ENCODE data around the gene CCDC127. TPM values are rescaled to one million over a fixed set of nuclear protein-coding genes. Genes with fewer than 3 reads are reported as not detected.
"Not testable (repeated sequence)": the region's sequence is repeated elsewhere in the genome, so short reads cannot be mapped to it uniquely, and the experiment has no call there.

Gene CCDC127
- total RNA-seq, 4 donors from 2014 or later = 1.2 to 4.9 (median 4.8) TPM

DNA sequence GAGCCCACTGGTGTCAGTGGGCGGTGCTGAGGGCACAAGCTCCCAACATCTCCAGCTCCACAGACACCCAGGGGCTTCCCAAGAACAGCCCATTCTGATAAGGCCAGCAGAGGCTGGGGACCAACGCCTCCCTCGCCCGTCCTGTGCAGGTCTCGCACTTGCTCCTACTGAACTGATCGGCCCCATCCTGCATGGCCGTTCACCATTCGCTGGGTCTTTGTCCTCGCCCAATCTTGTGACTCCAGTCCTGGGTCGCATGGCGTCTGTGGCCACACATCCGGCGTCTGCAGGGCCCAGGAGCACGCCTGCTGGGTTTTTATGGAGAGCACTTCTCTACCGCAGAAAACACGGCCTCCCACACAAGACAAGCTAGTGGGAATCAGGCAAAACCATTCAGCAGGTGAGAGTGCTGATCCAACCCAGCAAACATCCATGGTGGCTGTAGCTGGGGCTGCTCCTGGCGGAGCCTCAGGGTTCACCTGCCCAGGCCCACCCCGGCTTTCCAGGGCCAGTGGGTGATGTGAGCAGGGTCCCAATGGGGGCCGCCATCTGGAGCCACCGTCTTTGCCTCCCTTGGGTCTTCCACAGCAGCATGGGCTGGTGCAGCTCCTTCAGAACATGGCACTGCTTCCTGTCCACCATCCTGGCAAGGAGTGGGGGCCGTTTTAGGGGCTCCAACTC, 19.3 kb downstream of the CCDC127 start:
- no peak for TF ChIP-seq POLR2A (IDR thresholded peaks at IDR 0.05)
- Histone ChIP-seq H3K27ac (no peak overlapping the region), H3K4me3 (no peak overlapping the region), H3K27me3 (no peaks in the 10 kb centered on the region), H3K9me3 (no peaks in the 10 kb centered on the region), H3K36me3 (no peaks in the 10 kb centered on the region), H3K4me1 (no peaks in the 10 kb centered on the region)
- intact Hi-C loops (cut with DNase I; ENCODE audit: low total_unique reads) (no loop called here), in situ Hi-C loops (cut with MboI; ENCODE audit: low pct_ligation_motif_present in 1 of 4, low pct_unique_long_range_greater_than_20kb in 1 of 4, low sequenced_read_pairs in 3 of 4) (no loop called here)
- no peak for DNase-seq
- 98% methylated on average over 21 of the region's 21 CpGs; no CpG with 5 or more reads in 1 of the 2 donors for WGBS, 2 donors (ENCODE audit: low coverage in 1 of 2)

GRCh38 chr5:197892-198489, 20.0 kb downstream of the CCDC127 start:
- H3K36me3 ChIP-seq = no peaks in the 10 kb centered on the region
- H3K27me3 ChIP-seq = no peaks in the 10 kb centered on the region
- intact Hi-C loops (cut with DNase I; ENCODE audit: low total_unique reads) (no loop called here), in situ Hi-C loops (cut with MboI; ENCODE audit: low pct_ligation_motif_present in 1 of 4, low pct_unique_long_range_greater_than_20kb in 1 of 4, low sequenced_read_pairs in 3 of 4) (no loop called here)
- no peak overlapping the region for H3K4me3 ChIP-seq
- no peaks in the 10 kb centered on the region for H3K4me1 ChIP-seq
- H3K9me3 ChIP-seq = no peaks in the 10 kb centered on the region
- TF ChIP-seq EP300 (IDR thresholded peaks at IDR 0.05; ENCODE audit: low read depth) (no peak), POLR2A (IDR thresholded peaks at IDR 0.05) (no peak), POLR2AphosphoS5 (IDR thresholded peaks at IDR 0.05) (no peak)
- TF ChIP-seq, protein P1, sequence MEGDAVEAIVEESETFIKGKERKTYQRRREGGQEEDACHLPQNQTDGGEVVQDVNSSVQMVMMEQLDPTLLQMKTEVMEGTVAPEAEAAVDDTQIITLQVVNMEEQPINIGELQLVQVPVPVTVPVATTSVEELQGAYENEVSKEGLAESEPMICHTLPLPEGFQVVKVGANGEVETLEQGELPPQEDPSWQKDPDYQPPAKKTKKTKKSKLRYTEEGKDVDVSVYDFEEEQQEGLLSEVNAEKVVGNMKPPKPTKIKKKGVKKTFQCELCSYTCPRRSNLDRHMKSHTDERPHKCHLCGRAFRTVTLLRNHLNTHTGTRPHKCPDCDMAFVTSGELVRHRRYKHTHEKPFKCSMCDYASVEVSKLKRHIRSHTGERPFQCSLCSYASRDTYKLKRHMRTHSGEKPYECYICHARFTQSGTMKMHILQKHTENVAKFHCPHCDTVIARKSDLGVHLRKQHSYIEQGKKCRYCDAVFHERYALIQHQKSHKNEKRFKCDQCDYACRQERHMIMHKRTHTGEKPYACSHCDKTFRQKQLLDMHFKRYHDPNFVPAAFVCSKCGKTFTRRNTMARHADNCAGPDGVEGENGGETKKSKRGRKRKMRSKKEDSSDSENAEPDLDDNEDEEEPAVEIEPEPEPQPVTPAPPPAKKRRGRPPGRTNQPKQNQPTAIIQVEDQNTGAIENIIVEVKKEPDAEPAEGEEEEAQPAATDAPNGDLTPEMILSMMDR (IDR thresholded peaks at IDR 0.05) = no peak
- no peak for DNase-seq
- WGBS, 2 donors (ENCODE audit: low coverage in 1 of 2) = 88% methylated on average over 11 of the region's 12 CpGs; no CpG with 5 or more reads in 1 of the 2 donors
- no peak overlapping the region for H3K27ac ChIP-seq

- DNase-seq; intact Hi-C loops (cut with DNase I; ENCODE audit: low total_unique reads); H3K36me3 ChIP-seq; in situ Hi-C loops (cut with MboI; ENCODE audit: low pct_ligation_motif_present in 1 of 4, low pct_unique_long_range_greater_than_20kb in 1 of 4, low sequenced_read_pairs in 3 of 4); H3K27me3 ChIP-seq; H3K4me3 ChIP-seq; H3K9me3 ChIP-seq; H3K4me1 ChIP-seq; H3K27ac ChIP-seq: not testable (repeated sequence)
- TF ChIP-seq, protein P1 (IDR thresholded peaks at IDR 0.05) = peak in 1 of 5 experiments; percentile 10
- 44 to 48% methylated on average over 14 to 18 of the region's 18 CpGs for WGBS, 2 donors (ENCODE audit: low coverage in 1 of 2)
Measured at GRCh38 chr5:197031-197430, 20.9 kb downstream of the CCDC127 start.

GRCh38 chr5:196350-196749, 21.6 kb downstream of the CCDC127 start:
- in situ Hi-C loops (cut with MboI; ENCODE audit: low pct_ligation_motif_present in 1 of 4, low pct_unique_long_range_greater_than_20kb in 1 of 4, low sequenced_read_pairs in 3 of 4) = no loop called here
- no peaks in the 10 kb centered on the region for H3K36me3 ChIP-seq
- H3K27me3 ChIP-seq = peaks cover 15% of the 10 kb centered on the region
- intact Hi-C loops (cut with DNase I; ENCODE audit: low total_unique reads) = no loop called here
- H3K9me3 ChIP-seq = no peaks in the 10 kb centered on the region
- WGBS, 2 donors (ENCODE audit: low coverage in 1 of 2) = 82% methylated on average over 4 of the region's 10 CpGs; no CpG with 5 or more reads in 1 of the 2 donors
- DNase-seq = no peak
- TF ChIP-seq POLR2A (IDR thresholded peaks at IDR 0.05) = no peak
- no peak for TF ChIP-seq EP300 (IDR thresholded peaks at IDR 0.05; ENCODE audit: low read depth)
- TF ChIP-seq, protein P1 (IDR thresholded peaks at IDR 0.05) = no peak
- TF ChIP-seq POLR2AphosphoS5 (IDR thresholded peaks at IDR 0.05) = no peak
- H3K4me1 ChIP-seq = peaks cover 0 to 5% (median 4%) of the 10 kb centered on the region in 4 donors
- H3K27ac ChIP-seq = no peak overlapping the region
- H3K4me3 ChIP-seq = no peak overlapping the region
